ACC112 (cell line): Measurements from ENCODE around the gene PFKP.

Experiments
- H2AFZ ChIP-seq: fragments of 200-600 bp; sonication (generic); one replicate; pipeline ENCODE4 v1.6.0; 2017; ENCODE audit warnings: antibody characterized with exemption, low read length; ENCODE audit not compliant: unreplicated experiment
- H3K27ac ChIP-seq: fragments of 200-600 bp; sonication (generic); 2 replicates; pipeline ENCODE4 v1.5.1; 2014; ENCODE audit warnings: low read depth, mild to moderate bottlenecking, antibody characterized with exemption, low read length, moderate library complexity
- H3K27me3 ChIP-seq: fragments of 200-600 bp; sonication (generic); 2 replicates; pipeline ENCODE4 v1.6.1; 2014; ENCODE audit warnings: mild to moderate bottlenecking, antibody characterized with exemption, low read length, moderate library complexity, mixed read lengths; ENCODE audit not compliant: insufficient read depth
- H3K36me3 ChIP-seq: fragments of 200-600 bp; sonication (generic); 2 replicates; pipeline ENCODE4 v1.6.1; 2016; ENCODE audit warnings: mild to moderate bottlenecking, antibody characterized with exemption, low read length, moderate library complexity, mixed read lengths; ENCODE audit not compliant: insufficient read depth
- H3K4me1 ChIP-seq: fragments of 200-600 bp; sonication (generic); one replicate; pipeline ENCODE4 v1.6.1; 2016; ENCODE audit warnings: low read length, mixed read lengths; ENCODE audit not compliant: insufficient read depth, unreplicated experiment, control insufficient read depth
- H3K4me3 ChIP-seq: fragments of 200-600 bp; sonication (generic); 2 replicates; pipeline ENCODE4 v1.5.1; 2014; ENCODE audit warnings: mild to moderate bottlenecking, low read depth, low read length
- H3K79me2 ChIP-seq: fragments of 200-600 bp; sonication (generic); one replicate; pipeline ENCODE4 v1.6.0; 2016; ENCODE audit warnings: low read length; ENCODE audit not compliant: control insufficient read depth, unreplicated experiment, insufficient read depth

PFKP gene

DNA sequence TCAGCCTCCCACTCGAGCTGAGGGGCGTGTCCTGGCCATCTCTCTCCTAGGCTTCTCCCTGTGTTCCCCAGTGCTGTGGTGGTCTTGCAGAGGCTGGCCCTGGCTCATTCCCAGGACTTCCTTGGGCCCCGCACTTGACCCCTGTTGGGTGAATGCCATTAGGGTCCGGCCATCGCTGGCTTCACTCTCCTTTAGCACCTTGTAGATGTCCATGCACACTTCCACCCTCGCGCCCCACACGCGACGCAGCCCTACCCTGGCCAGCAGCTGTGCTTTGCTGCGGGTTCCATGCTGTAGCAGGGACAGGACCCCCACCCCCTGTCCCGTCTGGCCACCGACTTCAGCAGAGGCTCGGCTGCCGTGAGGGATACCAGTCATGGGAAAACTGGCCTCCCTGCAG lies 58.9 kb downstream of the PFKP start:
- no peak overlapping the region for H3K27ac ChIP-seq
- no peak overlapping the region for H3K4me3 ChIP-seq
- peaks cover 9% of the 10 kb centered on the region for H3K79me2 ChIP-seq
- H3K4me1 ChIP-seq = no peaks in the 10 kb centered on the region
- peaks cover 41% of the 10 kb centered on the region for H3K36me3 ChIP-seq
- H3K27me3 ChIP-seq = no peaks in the 10 kb centered on the region
- no peak overlapping the region for H2AFZ ChIP-seq

DNA sequence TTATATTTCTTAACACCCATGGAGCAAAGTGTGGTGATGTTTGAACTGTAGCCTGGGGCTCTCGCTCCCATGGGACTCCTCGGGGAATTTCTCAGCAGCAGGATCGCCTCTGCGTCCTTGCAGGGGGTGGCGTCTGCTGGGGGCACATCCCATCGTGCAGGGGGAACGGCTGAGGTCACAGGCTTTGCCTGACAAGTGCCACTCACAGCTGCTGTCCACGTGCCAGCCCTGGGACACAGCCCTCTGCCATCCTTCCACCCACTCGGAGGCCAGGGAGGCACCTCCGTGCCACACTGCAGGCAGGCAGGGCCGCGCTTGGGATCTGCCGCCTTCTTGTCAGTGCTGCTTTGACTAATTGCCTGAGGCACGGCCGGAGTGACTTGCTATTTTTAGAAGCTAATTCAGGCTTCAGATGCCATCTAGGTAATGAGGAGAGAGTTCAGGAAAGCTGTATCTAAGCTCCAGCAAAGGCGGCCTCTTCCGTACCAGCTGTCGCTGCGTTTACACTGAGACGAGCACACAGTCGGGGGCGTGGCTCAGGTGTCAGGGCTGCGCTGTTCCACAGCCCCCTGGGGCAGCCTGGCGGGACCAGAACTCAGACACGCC lies 59.5 kb downstream of the PFKP start:
- Histone ChIP-seq H3K4me3 (no peak overlapping the region), H3K27ac (no peak overlapping the region), H3K4me1 (no peaks in the 10 kb centered on the region), H3K27me3 (no peaks in the 10 kb centered on the region), H3K79me2 (peaks cover 9% of the 10 kb centered on the region), H3K36me3 (peaks cover 40% of the 10 kb centered on the region), H2AFZ (no peak overlapping the region)

DNA sequence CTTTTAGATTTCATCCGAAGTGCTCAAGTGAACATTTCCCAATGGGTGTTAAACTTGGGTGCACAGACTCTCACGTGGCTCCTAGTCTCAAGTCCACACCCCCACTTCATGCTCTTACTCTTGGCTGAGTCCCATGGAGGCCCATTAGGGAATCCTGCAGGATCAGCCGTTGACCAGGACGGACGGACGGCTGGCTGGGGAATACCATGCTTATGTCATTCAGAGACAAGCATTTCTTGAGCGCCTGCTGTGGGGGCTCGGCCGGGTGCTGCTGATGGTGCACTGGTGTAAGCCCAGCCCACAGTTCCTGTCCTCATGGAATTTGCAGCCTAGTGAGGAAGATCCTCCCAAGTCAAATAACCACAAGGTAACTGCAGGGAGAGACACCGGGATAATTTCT lies 60.6 kb downstream of the PFKP start:
- Histone ChIP-seq H3K27me3 (no peaks in the 10 kb centered on the region), H3K4me1 (peaks cover 5% of the 10 kb centered on the region), H2AFZ (no peak overlapping the region), H3K36me3 (peaks cover 40% of the 10 kb centered on the region), H3K4me3 (no peak overlapping the region), H3K79me2 (peaks cover 8% of the 10 kb centered on the region), H3K27ac (no peak overlapping the region)

DNA sequence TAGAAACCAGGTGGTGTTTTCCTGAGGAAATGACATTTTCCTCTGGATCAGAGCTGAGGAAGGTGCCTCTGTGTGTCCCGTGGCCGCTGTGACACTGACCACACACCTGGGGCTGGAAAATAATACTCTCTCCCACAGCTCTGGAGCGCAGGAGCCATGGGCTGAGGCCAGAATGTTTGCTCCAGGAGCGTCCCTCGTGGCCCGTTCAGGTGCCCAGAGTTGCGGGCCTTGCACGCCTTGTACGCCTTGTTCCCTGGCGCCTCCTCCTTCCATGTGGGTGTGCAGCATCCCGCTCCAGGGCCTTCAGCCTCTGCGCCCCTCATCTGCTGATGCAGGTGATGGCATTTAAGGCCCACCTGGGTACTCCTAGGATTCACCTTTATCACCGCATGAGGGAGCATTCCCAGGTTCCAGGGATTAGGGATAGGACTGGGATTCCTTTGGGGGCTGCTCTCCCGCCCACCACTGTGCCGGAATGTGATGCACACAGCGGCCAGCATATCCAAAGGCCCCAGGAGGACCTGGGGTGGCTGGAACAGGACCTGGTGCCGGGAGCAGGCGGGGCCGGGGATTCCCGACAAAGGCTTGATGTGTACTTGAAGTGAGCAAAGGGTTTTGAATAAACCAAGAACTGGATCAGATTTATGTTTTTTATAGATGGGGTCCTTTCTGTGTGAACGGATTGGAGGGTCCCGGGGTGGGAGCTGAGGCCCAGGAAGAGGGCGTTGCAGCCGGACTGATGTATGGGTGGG lies 61.2 kb downstream of the PFKP start:
- peaks cover 5% of the 10 kb centered on the region for H3K4me1 ChIP-seq
- H3K4me3 ChIP-seq = no peak overlapping the region
- peaks cover 5% of the 10 kb centered on the region for H3K79me2 ChIP-seq
- H3K36me3 ChIP-seq = peaks cover 38% of the 10 kb centered on the region
- no peak overlapping the region for H3K27ac ChIP-seq
- H2AFZ ChIP-seq = no peak overlapping the region
- no peaks in the 10 kb centered on the region for H3K27me3 ChIP-seq

DNA sequence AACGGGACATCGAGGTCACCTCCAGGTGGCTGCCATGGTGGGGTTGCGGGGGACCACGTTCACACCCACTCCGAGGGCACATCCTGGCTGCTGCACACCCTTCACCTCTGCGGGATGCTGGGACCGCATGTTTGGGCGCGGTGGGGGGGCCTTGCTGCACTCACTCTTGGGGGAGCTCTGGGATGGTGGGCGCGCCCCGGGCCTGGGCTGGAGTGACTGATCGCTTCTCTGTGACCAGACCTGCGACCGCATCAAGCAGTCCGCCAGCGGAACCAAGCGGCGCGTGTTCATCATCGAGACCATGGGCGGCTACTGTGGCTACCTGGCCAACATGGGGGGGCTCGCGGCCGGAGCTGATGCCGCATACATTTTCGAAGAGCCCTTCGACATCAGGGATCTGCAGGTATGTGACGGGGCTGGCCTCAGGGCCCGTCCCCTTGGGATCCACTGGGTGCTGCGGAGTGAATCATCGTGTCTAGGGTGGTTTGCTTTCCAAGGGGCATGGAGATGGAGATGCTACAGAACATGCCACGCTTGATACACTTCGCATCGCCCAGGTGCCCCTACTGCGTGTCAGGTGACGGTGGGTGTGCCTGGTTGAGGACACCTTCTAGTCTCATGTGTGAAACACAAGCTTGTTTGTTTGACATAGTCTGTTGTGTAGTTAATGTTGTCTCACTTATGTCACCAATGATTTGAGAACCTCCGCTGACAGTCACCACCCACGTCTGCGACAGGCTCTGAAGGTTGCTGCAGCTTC lies 62.4 kb downstream of the PFKP start:
- Histone ChIP-seq H3K79me2 (peaks cover 2% of the 10 kb centered on the region), H2AFZ (no peak overlapping the region), H3K27me3 (no peaks in the 10 kb centered on the region), H3K27ac (no peak overlapping the region), H3K4me1 (peaks cover 5% of the 10 kb centered on the region), H3K4me3 (no peak overlapping the region), H3K36me3 (peaks cover 42% of the 10 kb centered on the region)

DNA sequence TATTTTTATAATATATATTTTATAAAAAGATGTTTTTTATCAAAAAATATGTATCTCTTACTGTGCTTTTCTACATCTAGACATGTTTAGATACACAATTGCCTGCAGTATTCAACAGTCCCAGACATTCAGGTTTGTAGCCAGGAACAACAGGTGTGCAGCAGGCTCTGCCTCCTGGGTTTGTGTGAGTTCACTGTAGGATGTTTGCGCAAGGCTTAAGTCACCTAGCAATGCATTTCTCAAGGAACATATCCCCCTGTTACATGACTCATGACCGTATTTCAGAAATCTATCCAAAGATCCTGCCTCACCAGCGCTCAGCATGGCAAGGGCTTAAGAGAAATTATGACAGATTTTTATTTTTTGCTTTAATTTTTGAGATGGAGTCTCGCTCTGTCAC lies 63.8 kb downstream of the PFKP start:
- no peak overlapping the region for H2AFZ ChIP-seq
- no peak overlapping the region for H3K27ac ChIP-seq
- peaks cover 48% of the 10 kb centered on the region for H3K36me3 ChIP-seq
- H3K27me3 ChIP-seq = no peaks in the 10 kb centered on the region
- H3K4me1 ChIP-seq = peaks cover 5% of the 10 kb centered on the region
- no peak overlapping the region for H3K4me3 ChIP-seq
- H3K79me2 ChIP-seq = no peaks in the 10 kb centered on the region

DNA sequence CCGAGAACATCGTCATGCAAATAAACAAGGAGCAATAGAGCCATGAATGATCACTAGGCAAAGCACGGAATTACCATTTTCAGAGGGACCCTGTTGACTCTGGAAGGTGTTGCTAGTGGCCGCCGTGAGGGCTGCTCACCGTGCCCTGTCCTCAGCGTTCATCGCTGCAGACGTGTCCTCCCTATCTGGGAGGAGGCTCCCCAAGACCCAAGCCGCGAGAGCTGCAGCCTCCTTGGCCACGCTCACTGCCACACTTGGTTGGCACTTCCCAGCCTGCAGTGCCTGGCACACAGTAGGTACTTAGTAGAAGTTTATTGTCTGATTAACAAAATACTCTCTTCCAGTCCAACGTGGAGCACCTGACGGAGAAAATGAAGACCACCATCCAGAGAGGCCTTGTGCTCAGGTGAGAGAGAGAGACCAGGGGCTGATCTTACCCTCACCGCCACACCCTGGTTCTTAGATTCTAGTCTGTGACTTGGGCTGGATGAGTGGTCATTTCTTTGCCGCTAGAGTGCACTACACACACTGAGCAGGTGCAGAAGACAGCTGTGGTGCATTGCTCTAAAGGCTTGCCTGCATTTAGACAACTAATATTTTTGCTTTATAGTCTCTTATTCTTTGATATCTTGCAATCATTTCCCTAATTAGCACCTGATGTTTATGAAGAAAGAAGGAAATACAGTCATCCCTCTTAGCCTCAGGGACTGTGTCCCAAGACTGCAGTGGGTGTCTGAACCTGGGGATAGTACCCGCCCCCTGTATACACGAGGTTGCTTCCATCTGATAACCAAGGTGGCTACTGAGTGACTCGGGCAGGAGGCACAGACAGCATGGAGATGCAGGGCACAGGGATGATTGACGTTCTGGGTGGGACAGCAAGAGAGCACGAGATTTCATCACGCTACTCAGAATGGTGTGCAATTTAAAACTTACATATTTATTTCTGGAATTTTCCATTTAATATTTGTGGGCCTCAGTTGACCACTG lies 65.0 kb downstream of the PFKP start:
- Histone ChIP-seq H3K27ac (peak overlapping the region; percentile 23; the same call in 1 of the 2 replicates), H3K27me3 (no peaks in the 10 kb centered on the region), H2AFZ (no peak overlapping the region), H3K36me3 (peaks cover 54% of the 10 kb centered on the region), H3K79me2 (no peaks in the 10 kb centered on the region), H3K4me3 (no peak overlapping the region), H3K4me1 (peaks cover 5% of the 10 kb centered on the region)

DNA sequence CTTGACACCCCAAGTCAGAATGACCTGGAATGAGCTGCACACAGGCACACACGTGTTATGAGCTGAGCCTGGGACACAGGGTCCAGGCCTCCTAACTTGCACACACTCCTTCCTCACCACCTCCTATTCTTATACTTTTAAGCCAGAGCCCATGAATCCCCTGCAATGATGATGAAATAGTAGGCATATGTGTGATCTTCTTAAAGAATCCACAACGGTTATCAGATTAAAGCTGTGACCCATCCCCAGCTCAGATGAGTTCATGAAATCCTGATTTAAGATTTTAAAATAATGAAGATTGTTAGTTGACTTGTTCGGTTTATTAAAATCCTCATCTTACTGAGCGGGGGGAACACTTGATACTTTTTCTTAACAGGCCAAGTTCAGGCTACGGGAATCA lies 66.6 kb downstream of the PFKP start:
- Histone ChIP-seq H3K79me2 (no peaks in the 10 kb centered on the region), H3K4me3 (no peak overlapping the region), H2AFZ (no peak overlapping the region), H3K27me3 (no peaks in the 10 kb centered on the region), H3K27ac (0 out of 2 replicates have a peak overlapping the region, but pooled peaks have one; percentile 2), H3K36me3 (peaks cover 55% of the 10 kb centered on the region), H3K4me1 (peaks cover 5% of the 10 kb centered on the region)

DNA sequence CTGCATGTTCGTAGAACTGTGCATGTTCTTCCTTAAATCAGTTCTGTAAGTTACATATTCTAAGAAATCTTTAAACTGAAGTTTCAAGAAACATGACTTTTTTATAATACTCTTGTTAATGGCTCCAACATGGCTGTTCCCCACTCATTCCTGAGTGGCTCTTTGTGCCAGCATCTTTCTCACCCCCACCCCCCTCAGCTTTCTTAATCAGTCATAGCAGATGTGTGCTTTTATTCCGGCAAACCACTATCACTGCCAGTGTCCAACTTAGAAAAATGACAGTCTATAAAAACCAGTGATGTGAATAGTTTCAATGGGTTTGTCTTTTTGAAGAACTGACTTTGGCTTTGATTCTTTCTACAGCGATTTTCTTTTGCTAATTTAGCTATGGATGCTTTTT lies 67.7 kb downstream of the PFKP start:
- Histone ChIP-seq H3K36me3 (peaks cover 57% of the 10 kb centered on the region), H3K27ac (no peak overlapping the region), H3K4me1 (peaks cover 5% of the 10 kb centered on the region), H3K79me2 (no peaks in the 10 kb centered on the region), H2AFZ (no peak overlapping the region), H3K27me3 (no peaks in the 10 kb centered on the region), H3K4me3 (no peak overlapping the region)

DNA sequence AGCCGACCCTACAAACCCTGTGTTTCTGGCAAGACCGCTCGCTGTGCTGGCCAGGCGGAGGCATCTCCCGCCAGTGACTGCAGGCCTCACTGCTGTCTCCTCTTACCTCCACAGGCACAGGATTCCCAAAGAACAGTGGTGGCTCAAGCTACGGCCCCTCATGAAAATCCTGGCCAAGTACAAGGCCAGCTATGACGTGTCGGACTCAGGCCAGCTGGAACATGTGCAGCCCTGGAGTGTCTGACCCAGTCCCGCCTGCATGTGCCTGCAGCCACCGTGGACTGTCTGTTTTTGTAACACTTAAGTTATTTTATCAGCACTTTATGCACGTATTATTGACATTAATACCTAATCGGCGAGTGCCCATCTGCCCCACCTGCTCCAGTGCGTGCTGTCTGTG lies 69.0 kb downstream of the PFKP start:
- peaks cover 5% of the 10 kb centered on the region for H3K4me1 ChIP-seq
- H3K27me3 ChIP-seq = no peaks in the 10 kb centered on the region
- no peak overlapping the region for H2AFZ ChIP-seq
- H3K79me2 ChIP-seq = no peaks in the 10 kb centered on the region
- H3K4me3 ChIP-seq = no peak overlapping the region
- peak overlapping the region; percentile 31; the same call in 1 of the 2 replicates for H3K27ac ChIP-seq
- peaks cover 60% of the 10 kb centered on the region for H3K36me3 ChIP-seq
